ENCODE data around the gene PCNA.

Gene PCNA

DNA sequence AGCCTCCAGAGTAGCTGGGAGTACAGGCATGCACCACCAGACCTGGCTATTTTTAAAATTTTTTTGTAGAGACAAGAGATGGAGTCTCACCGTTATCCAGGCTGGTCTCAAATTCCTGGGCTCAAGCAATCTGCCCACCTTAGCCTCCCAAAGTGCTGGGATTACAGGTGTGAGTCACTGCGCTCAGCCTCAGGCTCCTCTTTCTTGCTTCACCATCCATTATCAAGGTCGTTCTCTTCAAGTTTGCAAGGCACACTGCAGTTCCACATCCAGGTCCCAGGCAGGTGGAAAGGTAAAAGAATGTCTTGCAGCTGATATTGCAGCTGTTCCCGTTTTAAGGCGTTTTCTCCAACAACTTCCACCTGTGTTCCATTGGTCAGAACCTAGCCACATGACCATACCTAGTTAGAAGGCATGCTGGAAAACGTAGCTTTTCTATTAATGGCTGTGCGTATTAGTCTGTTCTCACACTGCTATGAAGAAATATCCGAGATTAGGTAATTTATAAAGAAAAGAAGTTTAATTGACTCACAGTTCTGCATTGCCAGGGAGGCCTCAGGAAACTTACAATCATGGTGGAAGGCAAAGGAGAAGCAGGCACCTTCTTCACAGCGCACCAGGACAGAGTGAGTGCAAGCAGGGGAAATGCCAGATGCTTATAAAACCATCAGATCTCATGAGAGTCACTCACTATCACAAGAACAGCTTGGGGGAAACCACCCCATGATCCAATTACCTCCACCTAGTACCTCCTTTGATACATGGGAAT lies 51.7 kb downstream of the PCNA start:
- DNase-seq (ENCODE audit: low read depth in 1 of 2, low spot score in 1 of 2): no peak

DNA sequence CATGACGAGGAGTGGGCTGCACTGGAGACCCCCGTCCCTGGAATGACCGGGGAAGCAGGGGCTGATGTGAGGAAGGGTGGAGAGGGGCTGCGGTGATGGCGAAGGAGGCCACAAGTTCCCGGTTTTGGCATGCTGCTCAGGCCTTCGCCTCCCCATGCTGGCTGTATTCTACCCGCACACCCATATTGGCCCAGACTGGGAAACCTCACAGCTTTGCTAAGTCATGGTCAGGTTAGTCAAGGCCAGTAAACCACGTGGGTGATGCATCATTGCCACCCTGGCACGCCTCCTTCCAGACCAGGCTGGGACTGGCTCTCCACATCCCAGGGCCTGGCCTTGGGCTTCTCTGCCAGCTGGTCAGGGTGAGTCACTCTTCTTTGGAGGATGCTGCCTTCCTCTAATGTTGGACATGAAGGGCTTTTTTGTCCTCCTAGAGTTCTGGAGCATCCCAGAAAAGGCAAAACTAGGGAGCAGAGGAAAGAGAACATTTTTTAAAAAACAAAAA lies 53.8 kb downstream of the PCNA start:
- no peak for DNase-seq (ENCODE audit: low read depth in 1 of 2, low spot score in 1 of 2)

GRCh38 chr20:5065166-5065878 lies 54.4 kb downstream of the PCNA start:
- no peak for DNase-seq (ENCODE audit: low read depth in 1 of 2, low spot score in 1 of 2)
